ENCODE measurements around the gene CHD2. TPM values are rescaled to one million over a fixed set of nuclear protein-coding genes. Genes with fewer than 3 reads are reported as not detected.

CHD2 gene
- total RNA-seq, 1 experiment from 2014 or later = 101 TPM

- TF ChIP-seq ATF3 (CRISPR knock-in tag; conservative IDR thresholded peaks at IDR 0.05) (no peak), USF1 (CRISPR knock-in tag; IDR thresholded peaks at IDR 0.05) (no peak), ZNF423 (CRISPR knock-in tag; IDR thresholded peaks at IDR 0.05) (no peak), ZNF532 (CRISPR knock-in tag; IDR thresholded peaks at IDR 0.05; ENCODE audit: borderline replicate concordance) (no peak), TCF7 (CRISPR knock-in tag; IDR thresholded peaks at IDR 0.05; ENCODE audit: low read depth) (no peak), ATF1 (CRISPR knock-in tag; IDR thresholded peaks at IDR 0.05) (no peak), NR3C1 (CRISPR knock-in tag; conservative IDR thresholded peaks at IDR 0.05; ENCODE audit: low read depth) (no peak)
Measured at GRCh38 chr15:92929002-92929401, 28.9 kb downstream of the CHD2 start (continued).

- Mint-ChIP-seq H3K9me3 (no peaks in the 10 kb centered on the region), H3K27ac (peak overlapping the region; percentile 20), H3K4me3 (no peak overlapping the region), H3K27me3 (ENCODE audit: low read depth) (no peaks in the 10 kb centered on the region), H3K36me3 (peaks cover 88% of the 10 kb centered on the region), H3K4me1 (0 out of 2 replicates have a peak, but pooled peaks cover 2% of the 10 kb centered on the region)
- ChIA-PET CTCF (no interaction called here), POLR2A (no interaction called here)
- DNase-seq (ENCODE audit: low spot score) = no peak
- no peak for ATAC-seq
- no peak for TF ChIP-seq USF1 (CRISPR knock-in tag; IDR thresholded peaks at IDR 0.05)
- no peak for TF ChIP-seq AR (CRISPR knock-in tag; IDR thresholded peaks at IDR 0.05)
Measured at GRCh38 chr15:92930054-92930621, 30.0 kb downstream of the CHD2 start.

GRCh38 chr15:92930776-92931175 is 30.7 kb downstream of the CHD2 start:
- ChIA-PET POLR2A (no interaction called here), CTCF (no interaction called here)
- 0 out of 2 replicates have a peak, but pooled peaks cover 2% of the 10 kb centered on the region for H3K4me1 Mint-ChIP-seq
- ATAC-seq (no peak), DNase-seq (ENCODE audit: low spot score) (no peak)
- peaks cover 88% of the 10 kb centered on the region for H3K36me3 Mint-ChIP-seq
- H3K27me3 Mint-ChIP-seq (ENCODE audit: low read depth) = no peaks in the 10 kb centered on the region
- peak overlapping the region; percentile 20 for H3K27ac Mint-ChIP-seq
- H3K9me3 Mint-ChIP-seq = no peaks in the 10 kb centered on the region
- no peak for TF ChIP-seq ZNF317 (CRISPR knock-in tag; IDR thresholded peaks at IDR 0.05; ENCODE audit: borderline replicate concordance, low read depth)
- TF ChIP-seq ZNF512 (CRISPR knock-in tag; IDR thresholded peaks at IDR 0.05; ENCODE audit: borderline replicate concordance) = no peak
- no peak overlapping the region for H3K4me3 Mint-ChIP-seq

Measured in WTC11 (cell line).